C4-2B (cell line): ENCODE data around the gene IL1RL2.

Source experiments
- H3K27ac ChIP-seq: fragments of 450-650 bp; 2 replicates; pipeline ENCODE4 v1.5.1; 2017
- ZFX ChIP-seq: fragments of 450-650 bp; IDR thresholded peaks from 2 replicates; pipeline ENCODE4 v1.6.1; 2017
- TF ChIP-seq, protein P1 (sequence below): fragments of 450-650 bp; conservative IDR thresholded peaks from 2 replicates; pipeline ENCODE4 v1.5.1; 2017; ENCODE audit warnings: mild to moderate bottlenecking

IL1RL2 gene

DNA sequence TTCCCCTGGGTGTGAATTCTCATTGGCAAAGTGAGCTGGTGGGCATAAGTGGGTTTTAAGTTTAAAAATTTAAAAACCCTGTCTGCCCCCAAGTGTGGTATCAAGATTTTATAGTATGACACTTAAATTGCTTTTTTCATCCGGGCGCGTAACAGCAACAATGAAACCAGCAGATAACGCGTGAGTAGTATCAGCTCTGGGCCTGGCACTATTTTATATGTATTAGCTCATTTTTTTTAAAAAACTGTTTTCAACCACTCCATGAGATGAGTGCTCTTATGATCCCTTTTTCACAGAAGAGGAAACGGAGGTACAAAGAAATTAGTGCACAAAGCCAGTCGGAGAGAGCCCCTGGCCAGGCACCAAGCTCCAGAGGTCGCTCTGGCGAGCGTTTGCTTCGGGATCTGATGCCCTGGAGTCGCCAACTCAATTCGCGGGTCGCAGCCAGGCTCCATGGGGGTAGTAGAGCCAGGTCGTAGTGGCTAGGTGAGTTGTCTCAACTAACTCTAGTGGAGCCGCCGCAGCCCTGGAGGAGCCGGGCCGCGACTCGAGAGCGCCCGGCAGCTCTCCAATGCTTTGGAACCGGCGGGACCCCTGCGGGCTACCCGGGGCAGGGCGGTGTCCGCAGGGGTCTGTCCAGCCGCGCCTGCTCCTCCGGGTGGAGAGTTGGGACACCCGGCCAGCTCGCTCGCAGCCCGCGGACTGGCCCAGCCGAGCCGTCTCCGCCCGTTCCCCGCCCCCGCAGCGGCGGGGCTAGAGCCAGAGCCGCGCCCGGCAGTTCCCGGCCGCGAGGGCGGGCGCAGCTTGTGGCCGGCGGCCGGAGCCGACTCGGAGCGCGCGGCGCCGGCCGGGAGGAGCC lies 44.6 kb upstream of the IL1RL2 start, which contains the start of gene IL1R1:
TSS of gene IL1R1 (plus strand) at position 777 of the 859 bp plus-strand sequence. CDS start 14,979 bp downstream, outside the sequence.
- peak; percentile 36; the same call in 1 of the 2 replicates for TF ChIP-seq ZFX
- TF ChIP-seq, protein P1, sequence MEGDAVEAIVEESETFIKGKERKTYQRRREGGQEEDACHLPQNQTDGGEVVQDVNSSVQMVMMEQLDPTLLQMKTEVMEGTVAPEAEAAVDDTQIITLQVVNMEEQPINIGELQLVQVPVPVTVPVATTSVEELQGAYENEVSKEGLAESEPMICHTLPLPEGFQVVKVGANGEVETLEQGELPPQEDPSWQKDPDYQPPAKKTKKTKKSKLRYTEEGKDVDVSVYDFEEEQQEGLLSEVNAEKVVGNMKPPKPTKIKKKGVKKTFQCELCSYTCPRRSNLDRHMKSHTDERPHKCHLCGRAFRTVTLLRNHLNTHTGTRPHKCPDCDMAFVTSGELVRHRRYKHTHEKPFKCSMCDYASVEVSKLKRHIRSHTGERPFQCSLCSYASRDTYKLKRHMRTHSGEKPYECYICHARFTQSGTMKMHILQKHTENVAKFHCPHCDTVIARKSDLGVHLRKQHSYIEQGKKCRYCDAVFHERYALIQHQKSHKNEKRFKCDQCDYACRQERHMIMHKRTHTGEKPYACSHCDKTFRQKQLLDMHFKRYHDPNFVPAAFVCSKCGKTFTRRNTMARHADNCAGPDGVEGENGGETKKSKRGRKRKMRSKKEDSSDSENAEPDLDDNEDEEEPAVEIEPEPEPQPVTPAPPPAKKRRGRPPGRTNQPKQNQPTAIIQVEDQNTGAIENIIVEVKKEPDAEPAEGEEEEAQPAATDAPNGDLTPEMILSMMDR: no peak
- peak within 1 kb of the TSS; percentile 85 for H3K27ac ChIP-seq

DNA sequence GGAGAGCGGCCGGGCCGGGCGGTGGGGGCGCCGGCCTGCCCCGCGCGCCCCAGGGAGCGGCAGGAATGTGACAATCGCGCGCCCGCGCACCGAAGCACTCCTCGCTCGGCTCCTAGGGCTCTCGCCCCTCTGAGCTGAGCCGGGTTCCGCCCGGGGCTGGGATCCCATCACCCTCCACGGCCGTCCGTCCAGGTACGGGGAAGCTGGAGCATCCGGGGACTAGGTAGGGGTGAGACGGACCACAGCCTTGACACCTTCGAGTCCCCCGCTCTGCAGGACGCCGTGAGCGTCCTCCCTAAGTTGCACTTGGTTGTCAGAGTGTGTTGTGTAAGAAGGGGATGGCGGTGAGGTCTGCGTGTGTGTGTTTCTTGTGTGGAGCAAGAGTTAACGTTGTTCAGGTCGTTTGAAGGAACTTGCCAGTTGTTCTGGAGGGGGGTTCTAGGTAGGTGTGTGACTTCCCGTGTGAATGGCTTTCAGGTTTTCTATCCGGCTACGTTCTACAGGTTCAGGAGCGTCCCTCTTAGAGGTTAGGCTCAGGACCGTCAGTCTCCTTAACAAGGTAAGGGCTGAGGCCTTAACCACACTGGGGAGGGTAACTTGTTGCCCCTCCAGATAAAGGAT lies 43.9 kb upstream of the IL1RL2 start:
- H3K27ac ChIP-seq: peak overlapping the region; percentile 85
- TF ChIP-seq ZFX: no peak; the same call in 1 of the 2 replicates
- TF ChIP-seq, protein P1: no peak

DNA sequence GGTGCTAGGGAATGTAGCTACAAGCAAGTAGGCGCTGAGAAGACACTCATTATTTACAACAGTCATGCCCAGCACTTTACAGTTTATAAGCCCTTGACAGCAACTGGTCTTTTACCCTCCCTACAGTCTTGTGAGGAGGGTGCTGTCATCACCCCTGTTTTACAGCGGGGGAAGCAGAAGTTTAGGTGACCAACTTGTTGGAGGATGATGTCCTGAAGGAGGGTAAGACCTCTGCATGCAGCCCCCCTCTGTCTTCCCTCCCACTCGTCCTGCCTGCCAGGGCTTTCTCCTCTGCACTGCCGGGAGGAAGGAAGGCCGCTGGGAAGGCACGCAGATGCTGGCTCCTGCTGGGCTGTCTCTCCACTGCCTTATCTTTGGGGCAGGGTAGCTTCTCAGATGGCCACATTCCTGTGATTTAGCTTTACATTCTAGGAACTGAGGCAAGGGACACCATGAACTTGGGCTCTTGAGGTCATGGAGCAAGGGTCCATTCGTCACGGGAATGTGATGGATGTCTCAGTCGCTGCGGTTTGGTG lies 43.3 kb upstream of the IL1RL2 start:
- H3K27ac ChIP-seq: peak overlapping the region; percentile 85
- TF ChIP-seq, protein P1: no peak
- no peak for TF ChIP-seq ZFX

DNA sequence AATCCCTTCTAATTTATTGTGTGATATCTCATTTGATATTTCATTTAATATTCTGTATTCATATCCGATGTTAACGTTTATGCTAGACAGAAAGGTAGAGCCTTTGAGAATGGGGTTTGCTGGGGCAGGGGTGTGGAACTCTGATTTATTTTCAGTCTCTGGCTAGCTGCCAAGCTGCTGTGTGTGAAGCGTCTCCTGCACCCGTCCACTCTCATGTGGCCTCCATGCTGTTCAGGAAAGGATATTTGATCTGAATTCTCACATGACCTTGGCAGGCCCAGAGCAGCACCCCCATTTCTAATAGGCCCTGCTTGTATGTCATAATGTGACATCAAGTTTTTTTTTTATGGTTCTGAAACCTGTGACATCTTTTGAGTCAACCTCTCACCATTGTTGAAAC lies 42.7 kb upstream of the IL1RL2 start:
- no peak for TF ChIP-seq ZFX
- TF ChIP-seq, protein P1: no peak
- H3K27ac ChIP-seq: no peak overlapping the region

DNA sequence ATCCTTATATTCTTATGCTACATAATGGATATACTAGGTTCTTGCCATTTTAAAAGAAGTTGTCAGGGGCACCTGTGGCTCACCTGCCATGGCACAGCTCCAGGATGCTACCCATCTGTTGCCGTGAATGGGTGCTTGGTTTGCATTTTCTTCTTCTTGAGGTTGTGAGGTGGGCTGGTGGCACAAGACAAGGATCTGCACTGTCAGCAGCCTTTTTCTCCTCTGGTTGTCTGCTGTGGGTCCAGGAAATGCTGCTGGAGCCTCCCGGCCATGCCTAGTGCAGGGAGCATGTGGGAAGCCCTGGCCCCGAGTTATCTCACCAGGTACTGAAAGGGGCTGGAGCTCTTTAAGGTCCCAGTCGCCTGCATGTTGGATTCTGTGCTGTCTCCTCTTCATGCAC lies 41.7 kb upstream of the IL1RL2 start:
- no peak overlapping the region for H3K27ac ChIP-seq
- TF ChIP-seq ZFX: no peak
- TF ChIP-seq, protein P1: no peak

DNA sequence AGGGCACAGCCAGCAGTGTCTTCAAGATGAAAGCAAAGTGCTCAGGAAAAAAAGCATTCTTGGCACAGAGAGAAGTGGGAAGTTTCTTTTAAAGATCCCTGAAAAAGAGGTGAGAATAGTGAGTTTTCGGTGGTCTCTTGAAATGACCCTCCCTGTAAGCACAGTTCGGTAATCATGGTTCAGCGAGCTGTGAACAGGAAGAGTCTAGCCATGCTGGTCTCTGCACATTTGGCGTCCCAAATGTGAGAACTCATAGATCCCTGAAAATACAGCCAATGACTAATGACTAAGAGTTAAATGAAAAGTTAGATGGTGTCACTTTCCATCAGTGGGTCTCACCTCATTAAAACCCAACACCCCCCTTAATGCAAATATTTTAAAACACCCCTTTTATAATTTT lies 40.9 kb upstream of the IL1RL2 start:
- no peak for TF ChIP-seq ZFX
- TF ChIP-seq, protein P1: no peak
- H3K27ac ChIP-seq: no peak overlapping the region

DNA sequence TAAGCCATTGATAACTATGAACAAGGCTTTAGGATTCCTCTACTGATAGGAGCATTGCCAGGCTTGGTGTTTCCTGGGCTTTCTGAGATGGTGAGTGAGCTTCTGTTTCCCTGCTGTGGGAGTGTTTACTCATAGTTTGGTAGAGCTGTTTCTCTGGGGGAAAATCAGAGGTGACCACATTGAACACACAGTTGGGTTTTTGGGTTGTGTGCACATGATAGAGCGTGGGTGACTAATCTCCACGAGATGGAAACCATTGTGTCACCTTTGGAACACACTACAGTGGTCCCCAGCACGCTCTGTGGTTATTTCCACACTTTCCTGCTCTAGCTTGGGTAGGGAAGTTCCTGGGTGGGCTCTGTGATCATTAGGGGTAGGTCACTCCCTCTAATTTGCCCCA lies 38.9 kb upstream of the IL1RL2 start:
- no peak for TF ChIP-seq ZFX
- TF ChIP-seq, protein P1: no peak
- no peak overlapping the region for H3K27ac ChIP-seq
